Breast epithelium (tissue), 3 donors: ENCODE measurements around the gene FHAD1.

Experiments used
- POLR2A ChIP-seq: fragments of 450-650 bp; IDR thresholded peaks from one replicate; pipeline ENCODE4 v1.6.1; 2016; ENCODE audit warnings: antibody characterized with exemption, mild to moderate bottlenecking, moderate library complexity
- POLR2AphosphoS5 ChIP-seq, 3 donors: sonication (generic); formaldehyde crosslinking; IDR thresholded peaks; one replicate each; pipeline ENCODE4 v1.6.1; 2017; ENCODE audit warnings: antibody characterized with exemption in 3 of 3
- TF ChIP-seq, protein P1 (sequence below), 3 donors: fragments of 450-650 bp; IDR thresholded peaks; one replicate each; pipeline ENCODE4 v1.5.1; 2016 to 2017; ENCODE audit warnings: antibody characterized with exemption in 3 of 3, mild to moderate bottlenecking in 3 of 3, moderate library complexity in 3 of 3

DNA sequence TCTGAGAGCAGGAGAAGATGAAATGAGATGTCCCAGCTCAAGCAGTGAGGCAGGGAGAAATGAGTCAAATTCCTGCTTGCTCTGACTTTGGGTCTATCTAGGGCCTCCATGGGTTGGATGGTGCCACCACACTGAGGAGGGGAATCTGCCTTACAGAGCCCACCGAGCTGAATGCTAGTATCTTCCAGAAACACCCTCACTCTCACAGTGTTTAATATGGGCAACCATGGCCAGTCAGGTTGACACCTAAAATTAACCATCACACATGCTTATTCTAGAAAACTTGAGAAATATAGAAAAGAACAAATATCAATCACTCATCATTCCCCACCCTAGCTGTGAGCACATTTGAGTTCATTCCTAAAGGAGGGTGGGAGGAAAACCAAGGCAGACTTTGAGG is 29.4 kb upstream of the FHAD1 start:
- TF ChIP-seq, protein P1, sequence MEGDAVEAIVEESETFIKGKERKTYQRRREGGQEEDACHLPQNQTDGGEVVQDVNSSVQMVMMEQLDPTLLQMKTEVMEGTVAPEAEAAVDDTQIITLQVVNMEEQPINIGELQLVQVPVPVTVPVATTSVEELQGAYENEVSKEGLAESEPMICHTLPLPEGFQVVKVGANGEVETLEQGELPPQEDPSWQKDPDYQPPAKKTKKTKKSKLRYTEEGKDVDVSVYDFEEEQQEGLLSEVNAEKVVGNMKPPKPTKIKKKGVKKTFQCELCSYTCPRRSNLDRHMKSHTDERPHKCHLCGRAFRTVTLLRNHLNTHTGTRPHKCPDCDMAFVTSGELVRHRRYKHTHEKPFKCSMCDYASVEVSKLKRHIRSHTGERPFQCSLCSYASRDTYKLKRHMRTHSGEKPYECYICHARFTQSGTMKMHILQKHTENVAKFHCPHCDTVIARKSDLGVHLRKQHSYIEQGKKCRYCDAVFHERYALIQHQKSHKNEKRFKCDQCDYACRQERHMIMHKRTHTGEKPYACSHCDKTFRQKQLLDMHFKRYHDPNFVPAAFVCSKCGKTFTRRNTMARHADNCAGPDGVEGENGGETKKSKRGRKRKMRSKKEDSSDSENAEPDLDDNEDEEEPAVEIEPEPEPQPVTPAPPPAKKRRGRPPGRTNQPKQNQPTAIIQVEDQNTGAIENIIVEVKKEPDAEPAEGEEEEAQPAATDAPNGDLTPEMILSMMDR (IDR thresholded peaks at IDR 0.05): no peak
- no peak for TF ChIP-seq POLR2A
- no peak for TF ChIP-seq POLR2AphosphoS5 (IDR thresholded peaks at IDR 0.05)
